G401 (cell line): ENCODE results near the gene DNAJC12. TPM values are rescaled to one million over a fixed set of nuclear protein-coding genes. Genes with fewer than 3 reads are reported as not detected.
"Not testable (repeated sequence)": the region's sequence is repeated elsewhere in the genome, so short reads cannot be mapped to it uniquely, and the experiment has no call there.

Source experiments
- DNase-seq: peaks from one replicate; pipeline ENCODE4 v3.0.0-alpha.2; 2015; ENCODE audit warnings: low spot score
- in situ Hi-C: cut with HindIII; loops from 2 replicates; pipeline ENCODE4 v1.10.0; 2016; ENCODE audit warnings: low sequenced_read_pairs, mixed read lengths
- total RNA-seq: library from RNA; depleted of rRNA; stranded (reverse); fragments of >200 nt; shearing (Covaris generic); gene quantifications from 2 replicates; pipeline ENCODE4 v1.2.3, GENCODE V29; 2014; rRNA removed

DNAJC12 gene
- total RNA-seq, 1 experiment from 2014 or later, result 1.1 TPM

DNA sequence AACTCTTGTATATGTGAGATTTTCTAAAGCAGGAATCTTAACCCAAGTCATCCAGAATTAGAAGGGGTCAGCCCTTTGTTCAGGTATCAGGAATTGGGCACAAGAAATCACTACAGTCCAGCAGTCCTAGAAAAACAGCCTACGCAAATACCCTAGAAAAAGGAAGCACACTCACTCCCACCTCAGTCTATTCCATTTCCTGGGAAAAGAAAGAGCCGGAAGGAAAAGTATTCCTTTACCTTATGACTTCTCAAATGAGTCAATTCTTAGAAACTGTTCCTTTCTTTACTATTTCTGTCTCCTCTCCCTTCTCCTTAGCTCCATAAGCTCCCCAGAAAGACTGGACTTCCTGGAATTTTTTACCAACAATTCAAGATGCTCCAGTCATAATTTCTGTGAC, 62.7 kb downstream of the DNAJC12 start:
- in situ Hi-C loops, result no loop called here
- no peak for DNase-seq

DNA sequence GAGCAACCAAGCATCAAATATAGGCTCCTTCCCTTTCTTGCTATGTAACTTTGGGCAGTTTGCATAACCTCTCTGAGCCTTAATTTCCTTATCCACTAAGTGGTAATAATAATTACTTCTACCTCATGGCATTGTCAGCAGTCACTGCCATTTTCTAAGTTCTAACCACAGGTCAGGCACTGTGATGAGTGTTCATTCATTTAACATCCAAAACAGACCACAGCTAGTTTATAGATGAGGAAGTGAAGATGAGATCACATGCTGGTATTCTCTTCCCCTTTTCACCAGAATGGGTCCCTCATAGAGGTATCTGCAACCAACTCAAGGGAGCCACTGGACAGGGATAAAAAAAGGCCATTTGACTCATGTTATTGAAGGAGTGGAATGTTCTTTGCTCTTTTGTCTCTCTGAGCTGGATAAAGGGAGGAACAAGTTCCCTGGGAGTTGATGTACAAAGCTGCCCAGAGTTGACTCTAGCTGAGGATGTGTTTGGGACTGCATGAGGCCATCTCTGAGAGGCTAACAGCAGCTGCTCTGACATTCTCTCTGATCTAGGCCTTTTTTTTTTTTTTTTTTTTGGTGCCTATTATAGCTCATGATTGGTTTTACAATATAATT, 65.0 kb downstream of the DNAJC12 start:
- in situ Hi-C loops, result no loop called here
- DNase-seq, result no peak

DNA sequence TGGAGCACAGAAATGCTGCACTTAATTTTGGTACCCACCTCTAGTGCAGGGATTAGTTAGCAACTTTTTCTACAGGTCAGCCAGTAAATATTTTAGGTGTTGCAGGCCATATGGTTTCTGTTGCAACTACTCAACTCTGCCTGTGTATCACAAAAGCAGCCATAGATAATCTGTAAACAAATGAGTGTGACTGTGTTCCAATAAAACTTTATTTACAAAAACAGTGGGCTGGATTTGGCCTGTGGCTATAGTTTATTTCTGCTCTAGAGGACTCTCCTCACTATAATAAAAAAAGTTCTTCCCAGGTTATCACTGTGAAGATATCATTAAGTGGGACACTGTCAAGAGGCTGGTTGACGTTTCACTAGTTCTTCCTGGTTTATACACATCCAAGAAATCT, 65.8 kb downstream of the DNAJC12 start:
- in situ Hi-C loops, result no loop called here
- no peak for DNase-seq

DNA sequence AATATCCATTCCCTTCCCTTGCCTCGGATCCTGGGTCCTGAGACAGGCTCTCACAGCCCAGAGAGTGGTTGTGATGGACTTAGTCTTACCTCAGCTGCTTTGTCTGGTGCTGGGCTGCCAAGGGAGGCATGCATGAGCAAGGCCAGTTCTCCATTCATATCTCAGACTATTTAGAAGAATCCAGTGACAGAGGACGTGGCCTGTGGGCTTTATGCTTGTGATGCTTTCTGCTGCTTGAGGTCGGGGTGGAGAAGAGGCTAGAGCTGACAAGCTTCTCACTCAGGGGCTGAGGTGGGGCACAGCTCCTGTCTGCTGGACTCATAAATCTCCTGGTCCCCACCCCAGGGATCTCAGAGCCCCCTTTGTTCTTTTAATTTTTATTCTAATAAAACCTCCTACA, 66.8 kb downstream of the DNAJC12 start:
- DNase-seq, result no peak
- in situ Hi-C loops, result no loop called here

DNA sequence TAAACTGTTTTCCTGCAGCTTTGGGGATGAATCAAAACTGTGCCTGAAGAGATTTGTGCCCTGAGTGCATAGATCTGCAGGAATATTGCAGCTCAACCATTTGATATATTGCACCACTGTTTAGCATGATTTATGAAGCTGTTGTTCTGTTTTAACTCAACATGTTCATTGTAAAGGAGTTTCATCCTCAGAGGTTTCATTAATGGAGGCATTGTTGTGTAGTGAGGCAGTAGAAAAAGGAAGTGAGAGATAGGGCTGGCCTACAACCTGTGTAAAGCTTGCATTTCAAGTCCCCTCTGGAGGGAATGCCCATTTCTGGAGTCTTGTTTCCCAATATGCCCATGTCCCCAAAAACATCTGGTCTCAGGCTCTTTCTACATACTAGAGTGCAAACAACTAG, 67.5 kb downstream of the DNAJC12 start:
- in situ Hi-C loops, result no loop called here

DNA sequence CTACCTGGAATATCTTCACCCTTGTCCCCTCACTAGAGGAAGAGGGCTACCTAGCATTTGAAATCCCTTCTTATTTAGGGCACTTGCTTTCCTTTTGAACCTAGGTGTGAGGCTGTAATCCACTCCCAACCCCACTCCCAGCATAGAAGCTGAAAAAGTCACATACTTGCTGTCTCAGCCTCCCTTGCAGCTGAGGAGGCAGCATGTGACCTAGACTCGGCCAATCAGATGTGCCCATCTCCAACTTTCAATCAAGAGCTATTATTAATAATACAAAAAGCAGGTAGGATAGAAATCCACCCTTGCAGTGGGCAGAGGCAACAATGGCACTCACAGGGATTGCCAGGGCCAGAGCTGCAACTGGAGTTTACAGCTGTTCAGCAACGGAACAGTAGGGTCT, 70.7 kb downstream of the DNAJC12 start:
- no peak for DNase-seq
- in situ Hi-C loops, result no loop called here

More for the DNA sequence above, 67.5 kb downstream of the DNAJC12 start:
- no peak for DNase-seq

DNA sequence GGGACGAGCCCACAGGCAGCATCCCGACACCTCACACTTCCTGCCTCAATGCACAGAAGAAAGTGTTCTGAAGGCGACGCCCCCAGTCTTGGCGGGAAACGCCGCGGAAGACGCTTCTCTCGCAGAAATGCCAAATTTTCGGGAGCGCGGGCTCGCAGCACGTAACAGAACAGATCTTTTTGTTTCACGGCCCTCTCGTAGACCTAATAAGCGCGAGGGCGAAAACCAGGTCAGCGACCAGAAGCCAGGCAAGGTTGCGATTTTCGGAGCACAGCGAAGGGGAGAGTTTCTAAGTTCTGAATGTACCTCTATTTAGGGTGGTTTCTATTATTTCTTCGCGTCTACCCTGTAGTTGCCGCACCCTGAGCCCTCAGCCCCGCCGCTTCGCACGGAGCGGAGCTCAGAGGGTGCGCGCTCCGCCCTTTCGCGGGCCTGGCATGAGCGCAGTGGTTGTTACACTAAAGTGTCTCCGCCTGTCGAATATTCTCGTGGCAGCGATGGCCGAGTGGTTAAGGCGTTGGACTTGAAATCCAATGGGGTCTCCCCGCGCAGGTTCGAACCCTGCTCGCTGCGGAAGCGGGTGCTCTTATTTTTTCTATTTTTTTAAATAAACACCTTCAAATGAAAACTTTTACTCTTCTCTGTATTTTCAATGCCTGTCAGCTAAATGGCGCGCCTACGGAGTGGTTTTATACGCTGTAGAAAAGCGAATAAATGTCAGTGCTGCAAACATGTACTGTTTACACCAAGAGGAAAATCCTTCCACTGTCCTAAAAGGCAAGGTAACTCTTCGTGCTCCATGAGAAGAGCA, 73.8 kb downstream of the DNAJC12 start:
- in situ Hi-C loops, result no loop called here
- DNase-seq, result peak; percentile 96

DNA sequence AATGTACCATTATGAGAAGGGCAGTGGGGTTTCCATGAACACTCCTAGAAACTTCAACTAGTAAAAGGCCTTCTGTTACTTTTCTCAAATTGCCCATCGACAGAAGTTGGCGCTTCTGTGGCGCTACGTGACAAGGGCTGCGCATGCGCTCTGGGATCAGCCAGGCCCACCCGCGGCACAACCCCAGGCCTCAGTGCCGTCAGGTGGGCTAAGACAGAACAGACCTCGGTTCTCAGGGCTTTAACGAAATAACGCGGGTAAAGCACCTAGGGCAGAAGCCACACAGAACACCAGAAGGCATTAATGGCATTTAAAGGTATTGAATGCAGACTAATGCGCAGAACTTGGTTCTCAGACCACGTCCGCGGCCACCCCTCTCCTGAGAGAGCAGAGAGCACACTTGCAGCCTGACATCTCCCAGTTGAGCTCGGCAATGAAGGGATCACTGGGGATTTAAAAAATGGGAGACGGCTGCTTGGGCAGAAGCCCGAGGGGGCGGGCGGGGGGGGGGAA, 74.4 kb downstream of the DNAJC12 start:
- DNase-seq, result peak; percentile 82
- in situ Hi-C loops, result no loop called here

DNA sequence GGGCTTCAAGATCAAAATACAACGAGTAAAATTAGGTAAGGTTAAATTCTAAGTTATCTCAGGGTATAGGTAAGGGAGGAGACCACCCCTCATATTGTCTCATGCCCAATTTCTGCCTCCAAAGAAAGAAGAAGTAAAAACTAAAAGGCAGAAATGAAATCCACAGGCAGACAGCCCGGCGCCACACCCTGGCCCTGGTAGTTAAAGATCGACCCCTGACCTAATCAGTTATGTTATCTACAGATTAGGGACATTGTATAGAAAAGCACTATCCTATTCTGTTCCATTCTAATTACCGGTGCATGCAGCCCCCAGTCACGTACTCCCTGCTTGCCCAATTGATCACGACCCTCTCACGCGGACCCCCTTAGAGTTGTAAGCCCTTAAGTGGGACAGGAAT, 75.4 kb downstream of the DNAJC12 start:
- in situ Hi-C loops, DNase-seq: not testable (repeated sequence)

DNA sequence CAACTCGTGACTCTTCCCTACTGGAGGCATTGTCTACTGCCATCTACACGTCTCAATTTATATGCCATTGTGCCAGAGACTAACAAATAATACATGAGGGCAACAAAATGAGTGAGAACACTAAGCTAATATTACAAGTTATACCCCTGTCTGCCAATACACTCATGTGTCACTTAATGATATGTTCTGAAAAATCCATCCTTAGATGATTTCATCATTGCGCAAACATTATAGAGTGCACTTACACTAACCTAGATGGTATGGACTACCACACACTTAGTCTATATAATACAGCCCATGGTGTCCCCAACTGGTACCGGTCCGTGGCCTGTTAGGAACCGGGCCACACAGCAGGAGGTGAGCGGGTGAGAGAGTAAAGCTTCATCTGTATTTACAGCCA, 77.7 kb downstream of the DNAJC12 start:
- DNase-seq, result no peak
- in situ Hi-C loops, result no loop called here

Other genes with a start within 250 kb of the DNAJC12 start
- not detected in 2 replicates for gene CTNNA3, start 142.0 kb downstream of the DNAJC12 start, total RNA-seq
- gene SIRT1, start 46.5 kb upstream of the DNAJC12 start, total RNA-seq, result 14.8 and 27.2 TPM in 2 replicates
- gene HERC4, start 237.1 kb upstream of the DNAJC12 start, total RNA-seq, result 15.4 and 16.2 TPM in 2 replicates